Endothelial cell of umbilical vein (primary cell): ENCODE measurements around the gene ROBO2. TPM values are rescaled to one million over a fixed set of nuclear protein-coding genes. Genes with fewer than 3 reads are reported as not detected.

ENCODE experiments used
- BruUV-seq: library from RNA; stranded (reverse); fragments of 400-500 nt; replicated peaks from 2 replicates; lab custom pipeline; 2021; lab: Mats Ljungman, UMichigan
- CTCF ChIA-PET: fragments of 300-600, 350-600 bp; sonication (Branson Sonifier 250); formaldehyde crosslinking; loops from one replicate; lab custom pipeline; 2021; ENCODE audit warnings: antibody characterized with exemption, inconsistent platforms; lab: Charles Lee
- POLR2A ChIA-PET: fragments of 300-600, 350-600 bp; sonication (Branson Sonifier 250); formaldehyde crosslinking; loops from one replicate; lab custom pipeline; 2021; ENCODE audit warnings: antibody characterized with exemption, inconsistent platforms; lab: Charles Lee
- DNase-seq: peaks from one replicate; pipeline ENCODE4 v3.0.0-alpha.2; 2011; ENCODE audit warnings: low read depth, low spot score
- FAIRE-seq: peaks from 2 replicates; lab custom pipeline; 2011; peaks lifted over from hg19 to GRCh38; lab: Jason Lieb, UNC
- H2AFZ ChIP-seq: 2 replicates; pipeline ENCODE4 v1.6.0; 2012; ENCODE audit warnings: low read depth, low read length, control low read depth, inconsistent platforms
- H3K27ac ChIP-seq: 2 replicates; pipeline ENCODE4 v1.5.1; 2011; ENCODE audit warnings: low read depth, mild to moderate bottlenecking, control low read depth, low read length, moderate library complexity; ENCODE audit not compliant: insufficient read depth
- H3K27me3 ChIP-seq, 2 experiments: 2 replicates each; pipeline versions ENCODE4 v1.6.0 to v1.6.1; 2011; ENCODE audit warnings: low read length in 2 of 2, mixed read lengths in 1 of 2; ENCODE audit not compliant: control insufficient read depth in 2 of 2, insufficient read depth in 2 of 2
- H3K36me3 ChIP-seq, 2 experiments: 2 replicates in 1 of 2; 3 replicates in 1 of 2; pipeline ENCODE4 v1.5.1; 2011; ENCODE audit warnings: low read length in 2 of 2, mild to moderate bottlenecking in 1 of 2, moderate library complexity in 1 of 2; ENCODE audit not compliant: control insufficient read depth in 2 of 2, insufficient read depth in 2 of 2; ENCODE audit errors: extremely low read depth in 1 of 2
- H3K4me1 ChIP-seq: 3 replicates; pipeline ENCODE4 v1.5.1; 2011; ENCODE audit warnings: mild to moderate bottlenecking, low read length; ENCODE audit not compliant: control insufficient read depth, insufficient read depth; ENCODE audit errors: extremely low read depth
- H3K4me2 ChIP-seq: 2 replicates; pipeline ENCODE4 v1.6.1; 2011; ENCODE audit warnings: low read length, control low read depth, mixed read lengths; ENCODE audit not compliant: insufficient read depth
- H3K4me3 ChIP-seq, 3 experiments: fragments of 200-600 bp in 1 of 3; sonication (generic), shearing (Covaris generic) in 1 of 3; replicated peaks in 1 of 3; 2 replicates each; pipeline ENCODE4 v1.5.1; 2011 to 2016; ENCODE audit warnings: control low read depth in 3 of 3, low read length in 3 of 3, mild to moderate bottlenecking in 2 of 3, inconsistent platforms in 1 of 3, low read depth in 1 of 3, moderate library complexity in 1 of 3; ENCODE audit not compliant: insufficient read depth in 1 of 3
- H3K79me2 ChIP-seq: 2 replicates; pipeline ENCODE4 v1.6.0; 2012; ENCODE audit warnings: low read length, inconsistent platforms; ENCODE audit not compliant: control insufficient read depth, insufficient read depth
- H3K9ac ChIP-seq: replicated peaks from 2 replicates; pipeline ENCODE3; 2011; ENCODE audit warnings: low read length, control low read depth; ENCODE audit not compliant: insufficient read depth; ENCODE audit errors: extremely low read depth
- H3K9me1 ChIP-seq: replicated peaks from 3 replicates; pipeline ENCODE4 v1.6.0; 2011; ENCODE audit warnings: mild to moderate bottlenecking, low read length; ENCODE audit not compliant: control insufficient read depth, insufficient read depth; ENCODE audit errors: extremely low read depth
- H3K9me3 ChIP-seq: replicated peaks from 2 replicates; pipeline ENCODE4 v1.5.1; 2012; ENCODE audit warnings: low read length, inconsistent platforms; ENCODE audit not compliant: control insufficient read depth, insufficient read depth
- H4K20me1 ChIP-seq: replicated peaks from 2 replicates; pipeline ENCODE3; 2011; ENCODE audit warnings: mild to moderate bottlenecking, low read length; ENCODE audit not compliant: control insufficient read depth, insufficient read depth; ENCODE audit errors: extremely low read depth
- EZH2 ChIP-seq: IDR thresholded peaks from 2 replicates; pipeline ENCODE4 v1.6.1; 2012; ENCODE audit warnings: borderline replicate concordance, low read depth, mild to moderate bottlenecking, moderate library complexity, low read length, inconsistent platforms; ENCODE audit not compliant: severe bottlenecking
- FOS ChIP-seq: IDR thresholded peaks from 2 replicates; pipeline ENCODE4 v1.6.1; 2011; ENCODE audit warnings: mild to moderate bottlenecking, low read length, moderate library complexity, borderline replicate concordance; ENCODE audit not compliant: insufficient read depth
- GATA2 ChIP-seq: IDR thresholded peaks from 2 replicates; pipeline ENCODE4 v1.7.0; 2011; ENCODE audit warnings: low read depth, mild to moderate bottlenecking, moderate library complexity, mixed read lengths, low read length; ENCODE audit not compliant: insufficient read length, insufficient read depth
- JUN ChIP-seq: IDR thresholded peaks from 2 replicates; pipeline ENCODE4 v1.6.1; 2011; ENCODE audit warnings: borderline replicate concordance, low read depth; ENCODE audit not compliant: insufficient read length, insufficient read depth
- MYC ChIP-seq: IDR thresholded peaks from one replicate; pipeline ENCODE4 v1.6.1; 2011; ENCODE audit warnings: mild to moderate bottlenecking, low read depth, low read length
- POLR2A ChIP-seq: IDR thresholded peaks from 2 replicates; pipeline ENCODE4 v1.6.1; 2012; ENCODE audit warnings: low read depth, mild to moderate bottlenecking, control low read depth, low read length
- POLR2AphosphoS5 ChIP-seq: IDR thresholded peaks from 2 replicates; pipeline ENCODE4 v1.6.1; 2012; ENCODE audit warnings: low read depth, mild to moderate bottlenecking, control low read depth, low read length, moderate library complexity; ENCODE audit not compliant: insufficient read depth
- dilution Hi-C: fragments of 300-500 bp; cut with MboI; formaldehyde crosslinking; loops from one replicate; pipeline ENCODE4 v1.15.0; 2019; ENCODE audit warnings: low sequenced_read_pairs; ENCODE audit not compliant: extremely low pct_ligation_motif_present
- intact Hi-C: fragments of 100-400 bp; cut with micrococcal nuclease; formaldehyde crosslinking; loops from one replicate; pipeline ENCODE4 v1.10.0; 2022
- polyA plus RNA-seq, 4 experiments: library from polyadenylated mRNA; depleted of rRNA in 3 of 4; stranded (reverse) in 3 of 4; unstranded in 1 of 4; fragments of >200 nt; gene quantifications; 2 replicates each; pipeline versions ENCODE4 v1.2.1 to v1.2.3, GENCODE V29; 2011 to 2012; ENCODE audit warnings: missing spikeins in 1 of 4
- total RNA-seq: library from RNA; stranded (reverse); gene quantifications from 2 replicates; pipeline ENCODE4 v1.2.3, GENCODE V29; 2021
- TF ChIP-seq, protein P1 (sequence below), 2 donors: IDR thresholded peaks; 1 replicate in 1 of 2; 2 replicates in 1 of 2; pipeline ENCODE4 v1.5.1; 2011; ENCODE audit warnings: low read length in 2 of 2, mild to moderate bottlenecking in 2 of 2, moderate library complexity in 2 of 2, control low read depth in 1 of 2, inconsistent platforms in 1 of 2, low read depth in 1 of 2; ENCODE audit not compliant: insufficient read depth in 1 of 2; ENCODE audit errors: extremely low read depth in 1 of 2
- TF ChIP-seq, protein P2 (sequence below): IDR thresholded peaks from 2 replicates; pipeline ENCODE4 v1.6.1; 2011; ENCODE audit not compliant: insufficient read depth, insufficient read length

The ROBO2 gene
- total and polyA plus RNA-seq, 2 donors (not counting 3 experiments of a cell fraction or from before 2014, with no cell fraction given): not detected

GRCh38 chr3:77328690-77329089, 288.8 kb downstream of the ROBO2 start:
- no peak for TF ChIP-seq FOS
- no peak for TF ChIP-seq POLR2AphosphoS5
- no peak for TF ChIP-seq POLR2A
- no peak for TF ChIP-seq JUN
- TF ChIP-seq MYC: no peak
- TF ChIP-seq, protein P1, sequence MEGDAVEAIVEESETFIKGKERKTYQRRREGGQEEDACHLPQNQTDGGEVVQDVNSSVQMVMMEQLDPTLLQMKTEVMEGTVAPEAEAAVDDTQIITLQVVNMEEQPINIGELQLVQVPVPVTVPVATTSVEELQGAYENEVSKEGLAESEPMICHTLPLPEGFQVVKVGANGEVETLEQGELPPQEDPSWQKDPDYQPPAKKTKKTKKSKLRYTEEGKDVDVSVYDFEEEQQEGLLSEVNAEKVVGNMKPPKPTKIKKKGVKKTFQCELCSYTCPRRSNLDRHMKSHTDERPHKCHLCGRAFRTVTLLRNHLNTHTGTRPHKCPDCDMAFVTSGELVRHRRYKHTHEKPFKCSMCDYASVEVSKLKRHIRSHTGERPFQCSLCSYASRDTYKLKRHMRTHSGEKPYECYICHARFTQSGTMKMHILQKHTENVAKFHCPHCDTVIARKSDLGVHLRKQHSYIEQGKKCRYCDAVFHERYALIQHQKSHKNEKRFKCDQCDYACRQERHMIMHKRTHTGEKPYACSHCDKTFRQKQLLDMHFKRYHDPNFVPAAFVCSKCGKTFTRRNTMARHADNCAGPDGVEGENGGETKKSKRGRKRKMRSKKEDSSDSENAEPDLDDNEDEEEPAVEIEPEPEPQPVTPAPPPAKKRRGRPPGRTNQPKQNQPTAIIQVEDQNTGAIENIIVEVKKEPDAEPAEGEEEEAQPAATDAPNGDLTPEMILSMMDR (IDR thresholded peaks at IDR 0.05; ENCODE audit: extremely low read depth in 1 of 2, insufficient read depth in 1 of 2, low read depth in 1 of 2, low read length in 2 of 2): no peak
- TF ChIP-seq EZH2: no peak
- TF ChIP-seq GATA2: no peak
- TF ChIP-seq, protein P2, sequence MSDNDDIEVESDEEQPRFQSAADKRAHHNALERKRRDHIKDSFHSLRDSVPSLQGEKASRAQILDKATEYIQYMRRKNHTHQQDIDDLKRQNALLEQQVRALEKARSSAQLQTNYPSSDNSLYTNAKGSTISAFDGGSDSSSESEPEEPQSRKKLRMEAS: no peak
- no peak overlapping the region for H3K4me2 ChIP-seq
- FAIRE-seq: no peak
- no peaks in the 10 kb centered on the region for H3K9me1 ChIP-seq
- intact Hi-C loops: no loop called here
- no peaks in the 10 kb centered on the region for H3K79me2 ChIP-seq
- H3K27ac ChIP-seq: no peak overlapping the region
- BruUV-seq: no TSS peak
- no peak overlapping the region for H2AFZ ChIP-seq
- H3K9me3 ChIP-seq: no peaks in the 10 kb centered on the region
- ChIA-PET CTCF (interaction anchor here (3.2 kb wide), 1 partner anchor 8 kb away, joined by 15 read pairs; no protein-coding TSS in a partner anchor), POLR2A (no interaction called here)
- H3K9ac ChIP-seq: no peak overlapping the region
- DNase-seq: no peak
- H4K20me1 ChIP-seq: no peaks in the 10 kb centered on the region
- dilution Hi-C loops: no loop called here
- no peaks in the 10 kb centered on the region for H3K36me3 ChIP-seq
- H3K4me1 ChIP-seq: no peaks in the 10 kb centered on the region
- H3K27me3 ChIP-seq: no peaks in the 10 kb centered on the region
- H3K4me3 ChIP-seq: no peak overlapping the region
